ENCODE results near the gene BOD1L2. TPM values are rescaled to one million over a fixed set of nuclear protein-coding genes. Genes with fewer than 3 reads are reported as not detected.

BOD1L2 gene
- total RNA-seq, 2 donors from 2014 or later = 0.13 to 1.3 TPM

- no peak overlapping the region for H3K27ac Mint-ChIP-seq
- H3K27ac ChIP-seq (ENCODE audit: low read depth, low read length) = no peak overlapping the region
- 71 to 100% methylated on average over 1 of the region's 1 CpG for WGBS, 2 experiments (ENCODE audit: insufficient coverage in 1 of 2, insufficient read length in 1 of 2)
- H3K9me3 ChIP-seq (ENCODE audit: control insufficient read depth, low read length) = no peaks in the 10 kb centered on the region
- TF ChIP-seq, protein P1, sequence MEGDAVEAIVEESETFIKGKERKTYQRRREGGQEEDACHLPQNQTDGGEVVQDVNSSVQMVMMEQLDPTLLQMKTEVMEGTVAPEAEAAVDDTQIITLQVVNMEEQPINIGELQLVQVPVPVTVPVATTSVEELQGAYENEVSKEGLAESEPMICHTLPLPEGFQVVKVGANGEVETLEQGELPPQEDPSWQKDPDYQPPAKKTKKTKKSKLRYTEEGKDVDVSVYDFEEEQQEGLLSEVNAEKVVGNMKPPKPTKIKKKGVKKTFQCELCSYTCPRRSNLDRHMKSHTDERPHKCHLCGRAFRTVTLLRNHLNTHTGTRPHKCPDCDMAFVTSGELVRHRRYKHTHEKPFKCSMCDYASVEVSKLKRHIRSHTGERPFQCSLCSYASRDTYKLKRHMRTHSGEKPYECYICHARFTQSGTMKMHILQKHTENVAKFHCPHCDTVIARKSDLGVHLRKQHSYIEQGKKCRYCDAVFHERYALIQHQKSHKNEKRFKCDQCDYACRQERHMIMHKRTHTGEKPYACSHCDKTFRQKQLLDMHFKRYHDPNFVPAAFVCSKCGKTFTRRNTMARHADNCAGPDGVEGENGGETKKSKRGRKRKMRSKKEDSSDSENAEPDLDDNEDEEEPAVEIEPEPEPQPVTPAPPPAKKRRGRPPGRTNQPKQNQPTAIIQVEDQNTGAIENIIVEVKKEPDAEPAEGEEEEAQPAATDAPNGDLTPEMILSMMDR (conservative IDR thresholded peaks at IDR 0.05) = no peak
- H3K27me3 Mint-ChIP-seq (ENCODE audit: insufficient read depth) = peaks cover 24% of the 10 kb centered on the region
- no peak overlapping the region for H3K4me3 ChIP-seq (ENCODE audit: low read length)
- no peak overlapping the region for H3K9ac ChIP-seq (ENCODE audit: extremely low read depth, low read length, poor library complexity, severe bottlenecking)
- H3K4me3 Mint-ChIP-seq = no peak overlapping the region
- no peak for DNase-seq
- H3K36me3 ChIP-seq (ENCODE audit: control insufficient read depth, insufficient read depth, low read length) = no peaks in the 10 kb centered on the region
- no peaks in the 10 kb centered on the region for H3K36me3 Mint-ChIP-seq (ENCODE audit: low read depth)
- H3K9me3 Mint-ChIP-seq = no peaks in the 10 kb centered on the region
- H3K27me3 ChIP-seq (ENCODE audit: control insufficient read depth, insufficient read depth, low read length, poor library complexity, severe bottlenecking) = no peaks in the 10 kb centered on the region
- H3K4me1 ChIP-seq (ENCODE audit: control insufficient read depth, insufficient read depth, low read length) = peaks cover 5% of the 10 kb centered on the region
- H3K4me1 Mint-ChIP-seq = peaks cover 31% of the 10 kb centered on the region
These were observed 2.2 kb downstream of the BOD1L2 start for GRCh38 chr18:57149051-57149450.

DNA sequence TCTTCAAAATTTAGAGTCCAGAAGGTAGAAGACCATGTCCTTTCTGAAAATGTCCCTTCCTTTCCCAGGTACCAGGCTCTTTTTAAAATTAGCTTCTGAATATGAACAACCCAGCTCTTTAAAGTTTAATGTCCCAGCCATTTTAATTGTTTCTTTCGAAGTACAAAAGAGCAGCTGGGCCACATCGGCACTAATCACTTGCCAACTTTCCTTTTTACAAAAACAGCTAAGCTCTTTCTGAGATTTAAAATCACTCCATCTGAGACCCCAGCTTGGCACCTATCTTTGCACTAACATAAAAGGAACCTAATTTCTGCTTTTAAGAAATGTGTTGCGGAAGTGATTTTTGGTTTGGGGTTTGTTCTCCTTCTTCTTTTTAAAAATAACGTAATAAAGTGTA lies 2.6 kb downstream of the BOD1L2 start:
- Histone ChIP-seq H3K36me3 (ENCODE audit: control insufficient read depth, insufficient read depth, low read length) (no peaks in the 10 kb centered on the region), H3K27me3 (ENCODE audit: control insufficient read depth, insufficient read depth, low read length, poor library complexity, severe bottlenecking) (no peaks in the 10 kb centered on the region), H3K4me1 (ENCODE audit: control insufficient read depth, insufficient read depth, low read length) (peaks cover 7% of the 10 kb centered on the region), H3K4me3 (ENCODE audit: low read length) (no peak overlapping the region), H3K9me3 (ENCODE audit: control insufficient read depth, low read length) (no peaks in the 10 kb centered on the region), H3K27ac (ENCODE audit: low read depth, low read length) (no peak overlapping the region), H3K9ac (ENCODE audit: extremely low read depth, low read length, poor library complexity, severe bottlenecking) (no peak overlapping the region)
- no peak overlapping the region for H3K4me3 Mint-ChIP-seq
- 54 to 77% methylated on average over 2 of the region's 4 CpGs for WGBS, 2 experiments (ENCODE audit: insufficient coverage in 1 of 2, insufficient read length in 1 of 2)
- no peaks in the 10 kb centered on the region for H3K36me3 Mint-ChIP-seq (ENCODE audit: low read depth)
- H3K4me1 Mint-ChIP-seq = peaks cover 33% of the 10 kb centered on the region
- peaks cover 22% of the 10 kb centered on the region for H3K27me3 Mint-ChIP-seq (ENCODE audit: insufficient read depth)
- TF ChIP-seq, protein P1 (conservative IDR thresholded peaks at IDR 0.05) = no peak
- no peak for DNase-seq
- no peaks in the 10 kb centered on the region for H3K9me3 Mint-ChIP-seq
- no peak overlapping the region for H3K27ac Mint-ChIP-seq

GRCh38 chr18:57150081-57150480 lies 3.2 kb downstream of the BOD1L2 start:
- Histone ChIP-seq H3K9ac (ENCODE audit: extremely low read depth, low read length, poor library complexity, severe bottlenecking) (no peak overlapping the region), H3K36me3 (ENCODE audit: control insufficient read depth, insufficient read depth, low read length) (no peaks in the 10 kb centered on the region), H3K27ac (ENCODE audit: low read depth, low read length) (no peak overlapping the region), H3K27me3 (ENCODE audit: control insufficient read depth, insufficient read depth, low read length, poor library complexity, severe bottlenecking) (no peaks in the 10 kb centered on the region), H3K4me1 (ENCODE audit: control insufficient read depth, insufficient read depth, low read length) (peaks cover 9% of the 10 kb centered on the region), H3K9me3 (ENCODE audit: control insufficient read depth, low read length) (no peaks in the 10 kb centered on the region), H3K4me3 (ENCODE audit: low read length) (no peak overlapping the region)
- peaks cover 33% of the 10 kb centered on the region for H3K4me1 Mint-ChIP-seq
- no peak overlapping the region for H3K4me3 Mint-ChIP-seq
- peaks cover 22% of the 10 kb centered on the region for H3K27me3 Mint-ChIP-seq (ENCODE audit: insufficient read depth)
- no peaks in the 10 kb centered on the region for H3K9me3 Mint-ChIP-seq
- H3K36me3 Mint-ChIP-seq (ENCODE audit: low read depth) = no peaks in the 10 kb centered on the region
- TF ChIP-seq, protein P1 (conservative IDR thresholded peaks at IDR 0.05) = no peak
- 90 to 96% methylated on average over 4 to 7 of the region's 7 CpGs for WGBS, 2 experiments (ENCODE audit: insufficient coverage in 1 of 2, insufficient read length in 1 of 2)
- no peak for DNase-seq
- no peak overlapping the region for H3K27ac Mint-ChIP-seq

Measured in endodermal cell (in vitro differentiated cells).